GM12878 (cell line): ENCODE measurements around the gene RUBCNL. TPM values are rescaled to one million over a fixed set of nuclear protein-coding genes. Genes with fewer than 3 reads are reported as not detected.

Source experiments
- ATAC-seq: fragments of 200-7000 bp; cut with Tn5 transposase; 3 replicates; pipeline ENCODE4 v1.9.1; 2020; ENCODE audit warnings: mild to moderate bottlenecking, moderate library complexity
- BruUV-seq: library from RNA; stranded (reverse); fragments of 400-500 nt; replicated peaks from 2 replicates; lab custom pipeline; 2021; lab: Mats Ljungman, UMichigan
- CTCF ChIA-PET: fragments of 300-600 bp; sonication (Branson Sonifier 250); formaldehyde crosslinking; extraction: SDS; loops from one replicate; lab custom pipeline; 2021; ENCODE audit warnings: inconsistent platforms; lab: Yijun Ruan, JAX
- POLR2A ChIA-PET: fragments of 350-600 bp; formaldehyde crosslinking; extraction: SDS; loops from one replicate; lab custom pipeline; 2021; ENCODE audit warnings: inconsistent platforms; lab: Charles Lee
- RAD21 ChIA-PET: fragments of 300-600 bp; sonication (Branson Sonifier 250); formaldehyde crosslinking; loops from one replicate; lab custom pipeline; 2023; ENCODE audit warnings: antibody characterized with exemption; ENCODE audit not compliant: unreplicated experiment; lab: Charles Lee
- SMC1A ChIA-PET: fragments of 300-600 bp; sonication (Branson Sonifier 250); formaldehyde crosslinking; loops from one replicate; lab custom pipeline; 2023; ENCODE audit not compliant: unreplicated experiment, uncharacterized antibody; lab: Charles Lee
- DNase-seq: peaks from one replicate; pipeline ENCODE4 v3.0.0-alpha.2; 2011; ENCODE audit warnings: low read depth, low spot score
- FAIRE-seq: peaks from 3 replicates; lab custom pipeline; 2011; peaks lifted over from hg19 to GRCh38; lab: Jason Lieb, UNC
- H2AFZ ChIP-seq: 2 replicates; pipeline ENCODE4 v1.6.0; 2011; ENCODE audit warnings: low read depth, low read length, control low read depth; ENCODE audit not compliant: control insufficient read depth
- H3K27ac ChIP-seq: 2 replicates; pipeline ENCODE4 v1.5.1; 2011; ENCODE audit warnings: control low read depth; ENCODE audit not compliant: control insufficient read depth, insufficient read depth
- H3K27me3 ChIP-seq, 2 experiments: replicated peaks in 1 of 2; 2 replicates each; pipeline versions ENCODE4 v1.6.0 to v1.6.1; 2011; ENCODE audit warnings: low read length in 1 of 2; ENCODE audit not compliant: control insufficient read depth in 2 of 2, insufficient read depth in 2 of 2
- H3K36me3 ChIP-seq, 2 experiments: 2 replicates each; pipeline ENCODE4 v1.5.1; 2011; ENCODE audit warnings: low read length in 1 of 2; ENCODE audit not compliant: control insufficient read depth in 2 of 2, insufficient read depth in 2 of 2
- H3K4me1 ChIP-seq: 2 replicates; pipeline ENCODE4 v1.6.1; 2011; ENCODE audit warnings: mild to moderate bottlenecking, low read length, moderate library complexity, mixed read lengths; ENCODE audit not compliant: control insufficient read depth, insufficient read depth
- H3K4me2 ChIP-seq: 2 replicates; pipeline ENCODE4 v1.6.0; 2011; ENCODE audit warnings: control low read depth; ENCODE audit not compliant: control insufficient read depth, insufficient read depth
- H3K4me3 ChIP-seq: fragments of 200-600 bp; sonication (generic); 2 replicates; pipeline ENCODE4 v1.5.1; 2016
- H3K79me2 ChIP-seq: 2 replicates; pipeline ENCODE4 v1.6.0; 2011; ENCODE audit warnings: low read length; ENCODE audit not compliant: control insufficient read depth, insufficient read depth
- H3K9ac ChIP-seq: 2 replicates; pipeline ENCODE4 v1.8.0; 2011; ENCODE audit warnings: low read length, control low read depth, mixed read lengths; ENCODE audit not compliant: control insufficient read depth, insufficient read depth
- H3K9me3 ChIP-seq: replicated peaks from 3 replicates; pipeline ENCODE4 v1.5.1; 2011; ENCODE audit warnings: mild to moderate bottlenecking, low read length; ENCODE audit not compliant: control insufficient read depth, insufficient read depth
- H4K20me1 ChIP-seq: 2 replicates; pipeline ENCODE4 v1.6.0; 2011; ENCODE audit not compliant: control insufficient read depth, insufficient read depth
- CBFB ChIP-seq: IDR thresholded peaks from 2 replicates; pipeline ENCODE4 v1.6.1; 2016; ENCODE audit warnings: antibody characterized with exemption, low read depth
- HCFC1 ChIP-seq: fragments of 150-350 bp; IDR thresholded peaks from 2 replicates; pipeline ENCODE4 v1.6.1; 2014; ENCODE audit warnings: low read length
- RAD51 ChIP-seq: fragments of 450-650 bp; IDR thresholded peaks from 2 replicates; pipeline ENCODE4 v1.6.1; 2016; ENCODE audit warnings: moderate library complexity, mild to moderate bottlenecking, inconsistent platforms
- SRF ChIP-seq, 2 experiments: IDR thresholded peaks; 2 replicates each; pipeline ENCODE4 v1.6.1; 2011; ENCODE audit warnings: low read depth in 2 of 2, low read length in 2 of 2, mild to moderate bottlenecking in 1 of 2, moderate library complexity in 1 of 2
- YBX1 ChIP-seq: fragments of 450-650 bp; IDR thresholded peaks from 2 replicates; pipeline ENCODE4 v1.6.1; 2016; ENCODE audit warnings: antibody characterized with exemption
- ZBED1 ChIP-seq: IDR thresholded peaks from 2 replicates; pipeline ENCODE4 v1.6.1; 2016; ENCODE audit warnings: borderline replicate concordance
- WGBS: methylation state at CpG from one replicate; pipeline ENCODE4 v1.1.6; 2016; ENCODE audit warnings: low lambda C conversion rate; ENCODE audit not compliant: insufficient replicate concordance, insufficient coverage; ENCODE audit errors: missing lambda C conversion rate; 5-methylcytosine and 5-hydroxymethylcytosine counted together
- in situ Hi-C: fragments of 300-500 bp; cut with MboI; formaldehyde crosslinking; loops from 9 replicates; pipeline ENCODE4 v1.14.3; 2018; ENCODE audit warnings: mixed read lengths
- intact Hi-C: fragments of 100-400 bp; cut with micrococcal nuclease; formaldehyde crosslinking; loops from one replicate; pipeline ENCODE4 v1.14.2; 2022; ENCODE audit not compliant: unreplicated experiment
- polyA plus RNA-seq, 11 experiments: library from polyadenylated mRNA; depleted of rRNA in 4 of 11; unstranded in 6 of 11; stranded (reverse) in 5 of 11; fragments of >200 nt; fragmentation: Nextera tagmentation in 4 of 11; fragmentation: Illumina TruSeq in 1 of 11; extraction: Ambion mirVana in 4 of 11; extraction: Trizol in 1 of 11; gene quantifications; 1 replicate in 1 of 11; 2 replicates in 10 of 11; pipeline versions ENCODE4 v1.2.1 to v1.2.3, GENCODE V29; 2011 to 2016; ENCODE audit warnings: inconsistent platforms in 2 of 11, missing spikeins in 2 of 11, low read depth in 1 of 11
- total RNA-seq, 4 experiments: library from RNA; depleted of rRNA in 3 of 4; stranded (reverse); fragments of >200 nt in 3 of 4; fragmentation: Illumina TruSeq in 1 of 4; extraction: Trizol in 1 of 4; gene quantifications; 2 replicates each; pipeline versions ENCODE4 v1.2.1 to v1.2.3, GENCODE V29; 2013 to 2021
- TF ChIP-seq, protein P1 (sequence below): fragments of 450-650 bp; IDR thresholded peaks from 2 replicates; pipeline ENCODE4 v1.6.1; 2016; ENCODE audit warnings: mild to moderate bottlenecking
- TF ChIP-seq, protein P2 (sequence below): IDR thresholded peaks from 2 replicates; pipeline ENCODE4 v1.6.1; 2011; ENCODE audit warnings: low read depth, low read length, improper control_type of control experiment, borderline replicate concordance
- TF ChIP-seq, protein P3 (sequence below): fragments of 450-650 bp; IDR thresholded peaks from 2 replicates; pipeline ENCODE4 v1.6.1; 2017; ENCODE audit warnings: mild to moderate bottlenecking, moderate library complexity
- TF ChIP-seq, protein P4 (sequence below): IDR thresholded peaks from 2 replicates; pipeline ENCODE4 v1.6.1; 2011; ENCODE audit warnings: borderline replicate concordance, low read depth, mild to moderate bottlenecking, moderate library complexity, low read length; ENCODE audit not compliant: insufficient read depth, poor library complexity, severe bottlenecking

Gene RUBCNL
- total and polyA plus RNA-seq, 10 of the 15 experiments (the other 5 are each of a cell fraction or from before 2014, with no cell fraction given), result 0.71 to 51.9 (median 38.2) TPM

DNA sequence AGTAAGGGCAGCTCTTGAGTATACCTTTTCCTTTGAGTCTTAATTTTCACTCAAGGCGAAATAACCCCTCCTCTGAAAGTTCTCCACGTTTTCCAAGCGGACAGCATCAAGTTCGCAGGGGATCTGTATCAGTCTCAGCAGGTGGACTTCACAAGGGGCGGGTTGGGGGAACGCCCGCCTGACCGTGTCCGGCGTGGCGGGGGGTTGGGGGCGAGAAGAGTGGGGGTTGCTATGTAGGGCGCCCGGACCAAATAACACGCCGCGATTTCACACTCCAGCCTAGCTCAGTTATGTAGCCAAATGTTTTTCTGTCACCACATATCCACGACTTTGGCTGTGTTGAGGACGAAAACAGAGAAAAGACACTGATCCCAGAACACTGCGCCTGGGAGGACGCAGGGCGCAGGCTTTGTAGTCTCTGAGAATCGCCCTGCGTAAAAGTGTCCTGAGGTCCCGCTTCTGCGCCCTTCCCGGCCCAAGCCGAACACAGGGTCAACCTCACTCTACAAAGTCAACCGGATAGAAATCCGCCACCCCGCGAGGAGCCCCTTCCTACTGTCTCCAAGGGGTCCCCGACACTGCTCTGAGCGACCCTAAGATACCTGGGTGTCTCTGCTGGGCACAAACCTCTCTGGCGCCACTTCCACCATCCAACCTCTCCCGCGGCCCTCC lies 524 bp downstream of the RUBCNL start:
- intact Hi-C loops (loop anchor here (5.0 to 10.0 kb wide), 2 partner anchors 68 to 204 kb away; partner anchors contain the start of gene LCP1), in situ Hi-C loops (no loop called here)
- under 1% methylated on average over 34 of the region's 37 CpGs for WGBS

More for the DNA sequence above, 524 bp downstream of the RUBCNL start:
- POLR2A ChIA-PET, result interaction anchor here (0.6 to 1.5 kb wide), 4 partner anchors 10 to 913 kb away, joined by 3 to 6 read pairs (median 4); no protein-coding TSS in a partner anchor
- H3K4me1 ChIP-seq, result peaks cover 36% of the 10 kb centered on the region
- no TSS peak for BruUV-seq
- FAIRE-seq, result no peak
- no peaks in the 10 kb centered on the region for H3K36me3 ChIP-seq
- TF ChIP-seq YBX1, result no peak
- TF ChIP-seq, protein P1, sequence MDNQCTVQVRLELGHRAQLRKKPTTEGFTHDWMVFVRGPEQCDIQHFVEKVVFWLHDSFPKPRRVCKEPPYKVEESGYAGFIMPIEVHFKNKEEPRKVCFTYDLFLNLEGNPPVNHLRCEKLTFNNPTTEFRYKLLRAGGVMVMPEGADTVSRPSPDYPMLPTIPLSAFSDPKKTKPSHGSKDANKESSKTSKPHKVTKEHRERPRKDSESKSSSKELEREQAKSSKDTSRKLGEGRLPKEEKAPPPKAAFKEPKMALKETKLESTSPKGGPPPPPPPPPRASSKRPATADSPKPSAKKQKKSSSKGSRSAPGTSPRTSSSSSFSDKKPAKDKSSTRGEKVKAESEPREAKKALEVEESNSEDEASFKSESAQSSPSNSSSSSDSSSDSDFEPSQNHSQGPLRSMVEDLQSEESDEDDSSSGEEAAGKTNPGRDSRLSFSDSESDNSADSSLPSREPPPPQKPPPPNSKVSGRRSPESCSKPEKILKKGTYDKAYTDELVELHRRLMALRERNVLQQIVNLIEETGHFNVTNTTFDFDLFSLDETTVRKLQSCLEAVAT, result 0 out of 2 replicates have a peak, but pooled peaks have one; percentile 8
- TF ChIP-seq RAD51, result no peak
- TF ChIP-seq, protein P2, sequence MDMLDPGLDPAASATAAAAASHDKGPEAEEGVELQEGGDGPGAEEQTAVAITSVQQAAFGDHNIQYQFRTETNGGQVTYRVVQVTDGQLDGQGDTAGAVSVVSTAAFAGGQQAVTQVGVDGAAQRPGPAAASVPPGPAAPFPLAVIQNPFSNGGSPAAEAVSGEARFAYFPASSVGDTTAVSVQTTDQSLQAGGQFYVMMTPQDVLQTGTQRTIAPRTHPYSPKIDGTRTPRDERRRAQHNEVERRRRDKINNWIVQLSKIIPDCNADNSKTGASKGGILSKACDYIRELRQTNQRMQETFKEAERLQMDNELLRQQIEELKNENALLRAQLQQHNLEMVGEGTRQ, result no peak
- 0 out of 4 replicates have a peak, but pooled peaks of 1 of the 2 experiments have one; percentile 9 for TF ChIP-seq SRF (IDR thresholded peaks at IDR 0.05; ENCODE audit: low read depth in 2 of 2, low read length in 2 of 2)
- TF ChIP-seq, protein P3, sequence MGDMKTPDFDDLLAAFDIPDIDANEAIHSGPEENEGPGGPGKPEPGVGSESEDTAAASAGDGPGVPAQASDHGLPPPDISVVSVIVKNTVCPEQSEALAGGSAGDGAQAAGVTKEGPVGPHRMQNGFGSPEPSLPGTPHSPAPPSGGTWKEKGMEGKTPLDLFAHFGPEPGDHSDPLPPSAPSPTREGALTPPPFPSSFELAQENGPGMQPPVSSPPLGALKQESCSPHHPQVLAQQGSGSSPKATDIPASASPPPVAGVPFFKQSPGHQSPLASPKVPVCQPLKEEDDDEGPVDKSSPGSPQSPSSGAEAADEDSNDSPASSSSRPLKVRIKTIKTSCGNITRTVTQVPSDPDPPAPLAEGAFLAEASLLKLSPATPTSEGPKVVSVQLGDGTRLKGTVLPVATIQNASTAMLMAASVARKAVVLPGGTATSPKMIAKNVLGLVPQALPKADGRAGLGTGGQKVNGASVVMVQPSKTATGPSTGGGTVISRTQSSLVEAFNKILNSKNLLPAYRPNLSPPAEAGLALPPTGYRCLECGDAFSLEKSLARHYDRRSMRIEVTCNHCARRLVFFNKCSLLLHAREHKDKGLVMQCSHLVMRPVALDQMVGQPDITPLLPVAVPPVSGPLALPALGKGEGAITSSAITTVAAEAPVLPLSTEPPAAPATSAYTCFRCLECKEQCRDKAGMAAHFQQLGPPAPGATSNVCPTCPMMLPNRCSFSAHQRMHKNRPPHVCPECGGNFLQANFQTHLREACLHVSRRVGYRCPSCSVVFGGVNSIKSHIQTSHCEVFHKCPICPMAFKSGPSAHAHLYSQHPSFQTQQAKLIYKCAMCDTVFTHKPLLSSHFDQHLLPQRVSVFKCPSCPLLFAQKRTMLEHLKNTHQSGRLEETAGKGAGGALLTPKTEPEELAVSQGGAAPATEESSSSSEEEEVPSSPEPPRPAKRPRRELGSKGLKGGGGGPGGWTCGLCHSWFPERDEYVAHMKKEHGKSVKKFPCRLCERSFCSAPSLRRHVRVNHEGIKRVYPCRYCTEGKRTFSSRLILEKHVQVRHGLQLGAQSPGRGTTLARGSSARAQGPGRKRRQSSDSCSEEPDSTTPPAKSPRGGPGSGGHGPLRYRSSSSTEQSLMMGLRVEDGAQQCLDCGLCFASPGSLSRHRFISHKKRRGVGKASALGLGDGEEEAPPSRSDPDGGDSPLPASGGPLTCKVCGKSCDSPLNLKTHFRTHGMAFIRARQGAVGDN, result no peak
- TF ChIP-seq ZBED1, result no peak
- TF ChIP-seq, protein P4, sequence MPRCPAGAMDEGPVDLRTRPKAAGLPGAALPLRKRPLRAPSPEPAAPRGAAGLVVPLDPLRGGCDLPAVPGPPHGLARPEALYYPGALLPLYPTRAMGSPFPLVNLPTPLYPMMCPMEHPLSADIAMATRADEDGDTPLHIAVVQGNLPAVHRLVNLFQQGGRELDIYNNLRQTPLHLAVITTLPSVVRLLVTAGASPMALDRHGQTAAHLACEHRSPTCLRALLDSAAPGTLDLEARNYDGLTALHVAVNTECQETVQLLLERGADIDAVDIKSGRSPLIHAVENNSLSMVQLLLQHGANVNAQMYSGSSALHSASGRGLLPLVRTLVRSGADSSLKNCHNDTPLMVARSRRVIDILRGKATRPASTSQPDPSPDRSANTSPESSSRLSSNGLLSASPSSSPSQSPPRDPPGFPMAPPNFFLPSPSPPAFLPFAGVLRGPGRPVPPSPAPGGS, result no peak
- no peak for TF ChIP-seq CBFB
- TF ChIP-seq HCFC1, result no peak
- TF ChIP-seq, all 136 proteins: peak for 2
- ChIA-PET CTCF (interaction anchor here (0.9 to 5.1 kb wide), 6 partner anchors 8 to 973 kb away, joined by 3 to 47 read pairs (median 4); no protein-coding TSS in a partner anchor), RAD21 (interaction anchor here (1.4 to 7.6 kb wide), 3 partner anchors 13 to 65 kb away, joined by 3 to 100 read pairs (median 5); no protein-coding TSS in a partner anchor), SMC1A (interaction anchor here (0.6 to 7.9 kb wide), 7 partner anchors 9 to 386 kb away, joined by 3 to 81 read pairs (median 4); partner anchors contain the start of gene LCP1)
- peak overlapping the region; percentile 85 for H3K27ac ChIP-seq
- H3K4me2 ChIP-seq, result peak overlapping the region; percentile 95
- no peak for DNase-seq
- peak; percentile 3 for ATAC-seq
- peak overlapping the region; percentile 87 for H3K9ac ChIP-seq
- H3K79me2 ChIP-seq, result peaks cover 75% of the 10 kb centered on the region
- no peaks in the 10 kb centered on the region for H3K9me3 ChIP-seq
- H3K27me3 ChIP-seq, result no peaks in the 10 kb centered on the region
- H2AFZ ChIP-seq, result peak overlapping the region; percentile 56; the same call in 1 of the 2 replicates
- peak overlapping the region; percentile 86 for H3K4me3 ChIP-seq
- no peaks in the 10 kb centered on the region for H4K20me1 ChIP-seq
